Calu3 (cell line): ENCODE results near the gene LILRA2. TPM values are rescaled to one million over a fixed set of nuclear protein-coding genes. Genes with fewer than 3 reads are reported as not detected.

Experiments used
- BruUV-seq: library from RNA; stranded (reverse); fragments of 400-500 nt; replicated peaks from 2 replicates; lab custom pipeline; 2021; lab: Mats Ljungman, UMichigan
- CTCF ChIA-PET: fragments of 300-600 bp; sonication (Branson Sonifier 250); formaldehyde crosslinking; loops from one replicate; lab custom pipeline; 2022; ENCODE audit warnings: antibody characterized with exemption; lab: Charles Lee
- DNase-seq: peaks from one replicate; pipeline ENCODE4 v3.0.0; 2022
- H3K27ac Mint-ChIP-seq: one replicate; pipeline ENCODE4 v1.8.0; 2022; ENCODE audit warnings: mixed read lengths; ENCODE audit not compliant: unreplicated experiment
- H3K27me3 Mint-ChIP-seq: one replicate; pipeline ENCODE4 v1.8.0; 2022; ENCODE audit warnings: mixed read lengths; ENCODE audit not compliant: unreplicated experiment
- H3K36me3 Mint-ChIP-seq: one replicate; pipeline ENCODE4 v1.8.0; 2022; ENCODE audit warnings: mild to moderate bottlenecking, moderate library complexity, mixed read lengths; ENCODE audit not compliant: insufficient read depth, unreplicated experiment
- H3K4me1 Mint-ChIP-seq: one replicate; pipeline ENCODE4 v1.8.0; 2022; ENCODE audit warnings: mild to moderate bottlenecking, low read depth, mixed read lengths; ENCODE audit not compliant: unreplicated experiment
- H3K4me3 Mint-ChIP-seq: one replicate; pipeline ENCODE4 v1.8.0; 2022; ENCODE audit warnings: mild to moderate bottlenecking, low read depth, moderate library complexity, mixed read lengths; ENCODE audit not compliant: unreplicated experiment
- H3K9me3 Mint-ChIP-seq: one replicate; pipeline ENCODE4 v1.8.0; 2022; ENCODE audit warnings: low read depth, mixed read lengths; ENCODE audit not compliant: unreplicated experiment
- CTCF ChIP-seq: fragments of 200-600 bp; IDR thresholded peaks from one replicate; pipeline ENCODE4 v1.8.0; 2022; ENCODE audit warnings: antibody characterized with exemption; ENCODE audit not compliant: unreplicated experiment
- intact Hi-C: fragments of 100-400 bp; cut with micrococcal nuclease; formaldehyde crosslinking; loops from one replicate; pipeline ENCODE4 v1.10.0; 2022; ENCODE audit not compliant: unreplicated experiment
- total RNA-seq: library from RNA; stranded (reverse); gene quantifications from 2 replicates; pipeline ENCODE4 v1.2.3, GENCODE V29; 2022

LILRA2 gene
- total RNA-seq, 1 experiment from 2014 or later, result not detected

DNA sequence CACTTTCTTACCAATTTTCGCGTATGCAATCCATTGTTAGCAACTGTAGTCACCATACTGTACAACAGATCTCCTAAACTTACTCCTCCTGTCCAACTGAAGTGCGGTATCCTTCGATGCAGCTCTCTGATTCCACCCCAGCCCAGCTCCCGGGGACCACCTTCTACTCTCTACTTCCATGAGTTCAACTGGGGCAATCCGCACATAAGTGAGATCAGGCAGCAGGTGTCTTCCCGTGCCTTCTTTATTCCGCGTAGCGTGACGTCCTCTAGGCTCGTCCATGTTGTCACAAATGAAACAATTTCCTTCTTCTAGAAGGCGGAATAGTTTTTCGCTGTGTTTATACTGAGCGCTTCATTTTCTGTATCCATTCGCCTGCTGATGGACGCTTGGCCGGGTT, 65.1 kb downstream of the LILRA2 start:
- no peak for DNase-seq
- Mint-ChIP-seq H3K9me3 (no peaks in the 10 kb centered on the region), H3K27me3 (peaks cover 77% of the 10 kb centered on the region), H3K4me1 (no peaks in the 10 kb centered on the region), H3K36me3 (no peaks in the 10 kb centered on the region), H3K4me3 (no peak overlapping the region), H3K27ac (no peak overlapping the region)
- CTCF ChIA-PET, result no interaction called here
- no TSS peak for BruUV-seq
- no peak for TF ChIP-seq CTCF
- intact Hi-C loops, result no loop called here

Other genes starting within 250 kb of the LILRA2 start
- gene LILRA4, start 234.6 kb upstream of the LILRA2 start, total RNA-seq, result not detected in 2 replicates
- 0.61 and 0.83 TPM in 2 replicates for gene LAIR1, start 208.9 kb upstream of the LILRA2 start, total RNA-seq
- gene TTYH1, start 158.3 kb upstream of the LILRA2 start, total RNA-seq, result 2.9 and 3.9 TPM in 2 replicates
- gene LENG8, start 124.6 kb upstream of the LILRA2 start, total RNA-seq, result 256 and 267 TPM in 2 replicates
- 14.7 and 16.4 TPM in 2 replicates for gene LENG9, start 110.0 kb upstream of the LILRA2 start, total RNA-seq
- 12.9 and 19.7 TPM in 2 replicates for gene CDC42EP5, start 100.5 kb upstream of the LILRA2 start, total RNA-seq
- gene LAIR2, start 71.0 kb upstream of the LILRA2 start, total RNA-seq, result not detected in 2 replicates
- not detected in 2 replicates for gene LILRA1, start 19.8 kb downstream of the LILRA2 start, total RNA-seq
- gene LILRB1, start 56.7 kb downstream of the LILRA2 start, total RNA-seq, result not detected in 2 replicates
- gene LILRB4, start 89.2 kb downstream of the LILRA2 start, total RNA-seq, result not detected in 2 replicates
- not detected in 2 replicates for gene KIR3DL3, start 150.7 kb downstream of the LILRA2 start, total RNA-seq
- gene KIR2DL3, start 164.7 kb downstream of the LILRA2 start, total RNA-seq, result not detected in 2 replicates
- gene KIR2DL1, start 196.0 kb downstream of the LILRA2 start, total RNA-seq, result not detected in 2 replicates
- not detected in 2 replicates for gene KIR2DL4, start 229.8 kb downstream of the LILRA2 start, total RNA-seq
- gene KIR3DL1, start 242.7 kb downstream of the LILRA2 start, total RNA-seq, result not detected in 2 replicates